HCT116 (cell line): ENCODE data around the gene SLC25A47.

Source experiments
- JUND ChIP-seq: IDR thresholded peaks from 2 replicates; pipeline ENCODE4 v1.6.1; 2012
- POLR2A ChIP-seq: IDR thresholded peaks from 2 replicates; pipeline ENCODE4 v1.7.0; 2011; ENCODE audit warnings: borderline replicate concordance; ENCODE audit not compliant: insufficient read depth, insufficient read length; ENCODE audit errors: extremely low read depth
- ZFX ChIP-seq: fragments of 450-650 bp; IDR thresholded peaks from 2 replicates; pipeline ENCODE4 v1.6.1; 2017
- TF ChIP-seq, protein P1 (sequence below), 3 experiments: fragments of 200-600 bp in 1 of 3; sonication (generic) in 1 of 3; IDR thresholded peaks in 2 of 3; conservative IDR thresholded peaks in 1 of 3; 2 replicates each; pipeline ENCODE4 v1.5.1; 2012 to 2017; ENCODE audit warnings: low read depth in 2 of 3, low read length in 2 of 3, antibody characterized with exemption in 1 of 3, borderline replicate concordance in 1 of 3, control low read depth in 1 of 3, mild to moderate bottlenecking in 1 of 3, mixed read lengths in 1 of 3, mixed run types in 1 of 3, moderate library complexity in 1 of 3; ENCODE audit not compliant: insufficient read depth in 1 of 3

DNA sequence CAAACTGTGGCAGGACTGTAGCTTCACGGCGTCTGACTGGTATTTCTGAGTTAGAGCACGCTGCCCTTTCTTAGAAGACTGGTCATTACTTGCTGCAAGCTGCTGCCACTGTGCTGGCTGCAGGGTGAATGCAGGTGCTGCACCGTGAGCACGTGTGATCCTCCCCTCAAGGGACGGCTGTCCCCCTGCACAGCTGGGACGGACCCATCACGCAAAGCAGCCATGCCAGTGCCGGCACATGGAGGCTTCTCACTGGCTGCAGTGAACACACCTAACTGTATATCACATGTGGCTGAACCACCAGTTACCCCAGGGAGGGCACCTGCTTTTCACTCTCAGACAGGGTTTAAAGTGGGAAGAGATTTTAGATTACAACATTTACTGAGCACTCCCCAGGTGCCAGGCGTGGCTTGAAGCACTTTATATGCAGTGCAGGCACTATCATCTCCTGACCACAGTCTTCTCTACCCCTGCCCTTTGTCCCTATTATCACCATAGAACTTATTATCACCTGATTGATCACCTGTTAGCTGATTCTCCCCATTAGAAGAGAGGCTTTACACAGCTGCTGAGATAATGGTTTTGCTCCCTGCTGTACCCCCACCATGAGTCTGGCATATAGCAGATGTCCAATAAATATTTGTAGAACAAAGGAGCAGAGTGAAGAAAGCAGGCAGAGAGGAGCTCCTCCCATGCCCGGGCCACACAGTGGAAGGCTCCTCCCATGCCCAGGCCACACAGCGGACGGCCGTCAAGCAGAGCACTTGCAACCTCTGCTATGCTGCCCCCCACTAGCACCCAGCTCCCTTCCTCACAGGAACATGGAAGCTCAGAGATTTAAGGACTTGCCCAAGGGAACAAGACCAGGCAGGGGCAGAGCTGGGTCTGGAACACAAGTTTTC lies 25.9 kb downstream of the SLC25A47 start:
- no peak for TF ChIP-seq ZFX
- TF ChIP-seq JUND, result no peak
- TF ChIP-seq, protein P1, sequence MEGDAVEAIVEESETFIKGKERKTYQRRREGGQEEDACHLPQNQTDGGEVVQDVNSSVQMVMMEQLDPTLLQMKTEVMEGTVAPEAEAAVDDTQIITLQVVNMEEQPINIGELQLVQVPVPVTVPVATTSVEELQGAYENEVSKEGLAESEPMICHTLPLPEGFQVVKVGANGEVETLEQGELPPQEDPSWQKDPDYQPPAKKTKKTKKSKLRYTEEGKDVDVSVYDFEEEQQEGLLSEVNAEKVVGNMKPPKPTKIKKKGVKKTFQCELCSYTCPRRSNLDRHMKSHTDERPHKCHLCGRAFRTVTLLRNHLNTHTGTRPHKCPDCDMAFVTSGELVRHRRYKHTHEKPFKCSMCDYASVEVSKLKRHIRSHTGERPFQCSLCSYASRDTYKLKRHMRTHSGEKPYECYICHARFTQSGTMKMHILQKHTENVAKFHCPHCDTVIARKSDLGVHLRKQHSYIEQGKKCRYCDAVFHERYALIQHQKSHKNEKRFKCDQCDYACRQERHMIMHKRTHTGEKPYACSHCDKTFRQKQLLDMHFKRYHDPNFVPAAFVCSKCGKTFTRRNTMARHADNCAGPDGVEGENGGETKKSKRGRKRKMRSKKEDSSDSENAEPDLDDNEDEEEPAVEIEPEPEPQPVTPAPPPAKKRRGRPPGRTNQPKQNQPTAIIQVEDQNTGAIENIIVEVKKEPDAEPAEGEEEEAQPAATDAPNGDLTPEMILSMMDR (IDR thresholded peaks at IDR 0.05 in 2 of 3, conservative IDR thresholded peaks at IDR 0.05 in 1 of 3; ENCODE audit: borderline replicate concordance in 1 of 3, insufficient read depth in 1 of 3, low read depth in 2 of 3, low read length in 2 of 3), result no peak
- TF ChIP-seq POLR2A, result no peak
